Body of pancreas (tissue), 4 donors: ENCODE results near the gene TAF1D. TPM values are rescaled to one million over a fixed set of nuclear protein-coding genes. Genes with fewer than 3 reads are reported as not detected.

Source experiments
- ATAC-seq: fragments of 150-250 bp; one replicate; pipeline ENCODE4 v1.9.1; 2016
- DNase-seq, 4 donors: peaks; one replicate each; pipeline ENCODE4 v3.0.0-alpha.2; 2019
- H3K27ac ChIP-seq, 4 donors: fragments of 200-600 bp; sonication (generic); 1 replicate in 3 of 4; 2 replicates in 1 of 4; pipeline versions ENCODE4 v1.5.1 to v1.6.1; 2016 to 2019; ENCODE audit warnings: mild to moderate bottlenecking in 1 of 4, mixed read lengths in 1 of 4, moderate library complexity in 1 of 4
- H3K27me3 ChIP-seq, 2 donors: fragments of 200-600 bp; sonication (generic); one replicate each; pipeline ENCODE4 v1.6.0; 2016; ENCODE audit warnings: mild to moderate bottlenecking in 1 of 2
- H3K36me3 ChIP-seq, 2 donors: fragments of 200-600 bp; sonication (generic); replicated peaks in 1 of 2; 2 replicates each; pipeline ENCODE4 v1.5.1; 2016; ENCODE audit warnings: low read depth in 2 of 2; ENCODE audit not compliant: insufficient read depth in 1 of 2
- H3K4me1 ChIP-seq: fragments of 200-600 bp; sonication (generic); one replicate; pipeline ENCODE4 v1.6.0; 2016
- H3K4me3 ChIP-seq, 2 donors: fragments of 200-600 bp; sonication (generic); 1 replicate in 1 of 2; 2 replicates in 1 of 2; pipeline ENCODE4 v1.5.1; 2016 to 2019
- H3K9me3 ChIP-seq, 3 donors: fragments of 200-600 bp; sonication (generic); 1 replicate in 2 of 3; 2 replicates in 1 of 3; pipeline ENCODE4 v1.5.1; 2016
- CTCF ChIP-seq, 7 experiments: fragments of 450-650 bp in 4 of 7; fragments of 200-600 bp in 3 of 7; sonication (generic) in 3 of 7; IDR thresholded peaks; one replicate each; pipeline ENCODE4 v1.5.1; 2016 to 2019; ENCODE audit warnings: antibody characterized with exemption in 7 of 7
- POLR2A ChIP-seq, 3 donors: fragments of 450-650 bp; IDR thresholded peaks; one replicate each; pipeline ENCODE4 v1.6.1; 2016; ENCODE audit warnings: antibody characterized with exemption in 3 of 3, mild to moderate bottlenecking in 2 of 3
- WGBS, 2 donors: methylation state at CpG; one replicate each; pipeline ENCODE4 v1.1.5; 2017; 5-methylcytosine and 5-hydroxymethylcytosine counted together
- intact Hi-C: fragments of 100-400 bp; cut with DNase I; formaldehyde crosslinking; loops from one replicate; pipeline ENCODE4 v1.15.1; 2023
- microRNA counts, 2 donors: library from miRNA; unstranded; fragments of <30 nt; microRNA quantifications; one replicate each; lab custom pipeline; 2017
- microRNA-seq, 2 donors: library from miRNA; unstranded; fragments of <30 nt; microRNA quantifications; one replicate each; pipeline ENCODE4, GENCODE V29; 2016; ENCODE audit warnings: borderline number of aligned reads in 2 of 2, borderline replicate concordance in 2 of 2
- small RNA-seq: library from RNA; depleted of rRNA; stranded (forward); fragments of <200 nt; gene quantifications from one replicate; pipeline ENCODE3, GENCODE V24; 2016
- total RNA-seq, 2 donors: library from RNA; depleted of rRNA; stranded (reverse); fragments of >200 nt; gene quantifications; one replicate each; pipeline ENCODE4 v1.1.0, GENCODE V29; 2016

The TAF1D gene
- total RNA-seq, 2 donors from 2014 or later = 113 to 177 TPM

- H3K4me3 ChIP-seq = no peak overlapping the region
- intact Hi-C loops = loop anchor here (10.0 kb wide), 1 partner anchor 46 kb away; no protein-coding TSS in a partner anchor
- TF ChIP-seq CTCF (IDR thresholded peaks at IDR 0.05) = no peak
- TF ChIP-seq POLR2A (IDR thresholded peaks at IDR 0.05) = no peak
- 87 to 93% methylated on average over 2 of the region's 2 CpGs for WGBS, 2 donors
- H3K27me3 ChIP-seq = no peaks in the 10 kb centered on the region
- no peaks in the 10 kb centered on the region for H3K9me3 ChIP-seq
- peaks cover 0 to 19% of the 10 kb centered on the region in 2 donors for H3K36me3 ChIP-seq
- H3K4me1 ChIP-seq = no peaks in the 10 kb centered on the region
- ATAC-seq (no peak), DNase-seq (no peak)
- no peak overlapping the region for H3K27ac ChIP-seq
Measured at GRCh38 chr11:93689240-93689639, 52.1 kb downstream of the TAF1D start.

GRCh38 chr11:93686812-93687211 lies 54.5 kb downstream of the TAF1D start:
- TF ChIP-seq CTCF (IDR thresholded peaks at IDR 0.05) (no peak), POLR2A (IDR thresholded peaks at IDR 0.05) (no peak)
- intact Hi-C loops = loop anchor here (10.0 kb wide), 1 partner anchor 48 kb away; no protein-coding TSS in a partner anchor
- no peak for DNase-seq
- Histone ChIP-seq H3K36me3 (peaks cover 0 to 26% of the 10 kb centered on the region in 2 donors), H3K9me3 (no peaks in the 10 kb centered on the region), H3K4me3 (no peak overlapping the region), H3K27me3 (no peaks in the 10 kb centered on the region), H3K4me1 (no peaks in the 10 kb centered on the region), H3K27ac (no peak overlapping the region)
- no peak for ATAC-seq
- 85 to 88% methylated on average over 1 of the region's 1 CpG for WGBS, 2 donors

- H3K27me3 ChIP-seq = no peaks in the 10 kb centered on the region
- H3K9me3 ChIP-seq = no peaks in the 10 kb centered on the region
- no peak overlapping the region for H3K27ac ChIP-seq
- TF ChIP-seq CTCF (IDR thresholded peaks at IDR 0.05) = no peak
- TF ChIP-seq POLR2A (IDR thresholded peaks at IDR 0.05) = no peak
- intact Hi-C loops = loop anchor here (10.0 kb wide), 1 partner anchor 49 kb away; no protein-coding TSS in a partner anchor
- no peak overlapping the region for H3K4me3 ChIP-seq
- 94 to 100% methylated on average over 2 of the region's 2 CpGs for WGBS, 2 donors
- H3K4me1 ChIP-seq = no peaks in the 10 kb centered on the region
- no peak for ATAC-seq
- no peak for DNase-seq
- peaks cover 0 to 26% of the 10 kb centered on the region in 2 donors for H3K36me3 ChIP-seq
Measured at GRCh38 chr11:93686226-93686625, 55.1 kb downstream of the TAF1D start.

MicroRNAs within 50 kb of the gene (microRNA counts, 767-probe panel; counts per million panel counts)
- microRNA hsa-miR-1304-5p (lab: Ali Mortazavi, UCI) = 0 to 736 counts per million in 2 donors

Small RNAs within 50 kb of the gene (microRNA-seq; reads per million reads assigned to microRNA genes)
- gene MIR1304 = 1.8 to 2.3 reads per million in 2 donors

Small RNAs within 50 kb of the gene (small RNA-seq; reads per million reads assigned to genes)
- not detected for gene RF00019
- gene RF00493 = 48.4 reads per million, percentile 95 among the genes with 10 or more reads in this experiment
- not detected for gene SCARNA9
- gene SNORA1 = not detected
- not detected for gene SNORA18
- not detected for gene SNORA25
- not detected for gene SNORA32
- gene SNORA40 = not detected
- not detected for gene SNORA8
- not detected for gene SNORD5
- 873 reads per million, percentile 99 among the genes with 10 or more reads in this experiment for gene SNORD6

Other genes starting within 250 kb of the TAF1D start
- gene SMCO4, start 198.1 kb downstream of the TAF1D start, total RNA-seq = 10 to 100 TPM in 1 of 2 donors, 1 to 10 TPM in 1; 4.6 to 27.5 TPM
- gene CEP295, start 79.8 kb downstream of the TAF1D start, total RNA-seq = 10 to 100 TPM in 1 of 2 donors, 1 to 10 TPM in 1; 8.3 to 11.2 TPM
- 10 to 100 TPM; 29.0 to 45.7 TPM for gene C11orf54, start 177 bp upstream of the TAF1D start, total RNA-seq
- gene MED17, start 42.8 kb upstream of the TAF1D start, total RNA-seq = 10 to 100 TPM; 18.9 to 22.4 TPM
- gene VSTM5, start 109.1 kb upstream of the TAF1D start, total RNA-seq = not detected